CD4-positive, alpha-beta T cell treated with Interleukin-4 for 1 hour (primary cell): ENCODE data around the gene ANKRD35.
A peak's percentile ranks its signal among the peaks of the same experiment; 100 is the strongest.

Experiments used
- DNase-seq, 2 donors: peaks; one replicate each; pipeline ENCODE4 v3.0.0-alpha.2; 2020 to 2022

The ANKRD35 gene

GRCh38 chr1:145893306-145894055, 7.8 kb upstream of the ANKRD35 start:
- DNase-seq: no peak

GRCh38 chr1:145892486-145893087, 6.9 kb upstream of the ANKRD35 start:
- no peak for DNase-seq

- DNase-seq: peak; percentile 47 to 57
These were observed 6.2 kb upstream of the ANKRD35 start for GRCh38 chr1:145891587-145892485.

- no peak for DNase-seq
These were observed 5.5 kb upstream of the ANKRD35 start for GRCh38 chr1:145891143-145891542.

- no peak for DNase-seq
These were observed 4.1 kb upstream of the ANKRD35 start for GRCh38 chr1:145889722-145890121.

- no peak for DNase-seq
These were observed 2.0 kb upstream of the ANKRD35 start for GRCh38 chr1:145887631-145888030.

GRCh38 chr1:145886816-145887215, 1.1 kb upstream of the ANKRD35 start:
- no peak for DNase-seq

- DNase-seq: no peak
These were observed 724 bp upstream of the ANKRD35 start for GRCh38 chr1:145886390-145886789.

GRCh38 chr1:145884675-145885074, 991 bp downstream of the ANKRD35 start:
- no peak for DNase-seq

GRCh38 chr1:145879775-145880174, 5.9 kb downstream of the ANKRD35 start:
- no peak for DNase-seq

GRCh38 chr1:145878724-145879123, 6.9 kb downstream of the ANKRD35 start:
- no peak for DNase-seq

GRCh38 chr1:145877923-145878486, 7.7 kb downstream of the ANKRD35 start:
- DNase-seq: no peak

GRCh38 chr1:145874646-145875045, 11.0 kb downstream of the ANKRD35 start:
- no peak for DNase-seq

GRCh38 chr1:145871994-145872924, 13.4 kb downstream of the ANKRD35 start:
- peak; percentile 27 to 33 for DNase-seq

GRCh38 chr1:145868232-145868631, 17.4 kb downstream of the ANKRD35 start:
- DNase-seq: no peak

GRCh38 chr1:145863282-145864018, 22.2 kb downstream of the ANKRD35 start:
- DNase-seq: no peak

- peak; percentile 70 to 74 for DNase-seq
These were observed 26.1 kb downstream of the ANKRD35 start for GRCh38 chr1:145859491-145860023.

GRCh38 chr1:145858901-145859490, 26.7 kb downstream of the ANKRD35 start, which contains the start of gene PIAS3:
TSS of gene PIAS3 (minus strand) at chr1:145859081. CDS start at chr1:145858990, 91 bp downstream.
- DNase-seq: peak; percentile 85 to 86

- peak in 1 of 2 donors; percentile 60 for DNase-seq
These were observed 27.3 kb downstream of the ANKRD35 start for GRCh38 chr1:145858238-145858900.

GRCh38 chr1:145857170-145857569, 28.5 kb downstream of the ANKRD35 start:
- no peak for DNase-seq
